Astrocyte (in vitro differentiated cells and primary cell): Measurements from ENCODE around the gene ZBTB44.

Experiments used
- CTCF ChIP-seq: IDR thresholded peaks from 2 replicates; pipeline ENCODE4 v1.5.1; 2011; ENCODE audit warnings: low read depth, mild to moderate bottlenecking, inconsistent platforms, low read length, moderate library complexity; ENCODE audit not compliant: insufficient read depth
- EZH2 ChIP-seq: IDR thresholded peaks from 2 replicates; pipeline ENCODE4 v1.6.1; 2012; ENCODE audit warnings: mild to moderate bottlenecking, low read length, inconsistent platforms; ENCODE audit not compliant: insufficient read depth

GRCh38 chr11:130246270-130246669 is 68.4 kb downstream of the ZBTB44 start:
- no peak for TF ChIP-seq CTCF
- TF ChIP-seq EZH2, result no peak
